K562 (cell line): ENCODE measurements around the gene STYXL1. TPM values are rescaled to one million over a fixed set of nuclear protein-coding genes. Genes with fewer than 3 reads are reported as not detected.

ENCODE experiments used
- NFRKB ChIP-seq: fragments of 450-650 bp; IDR thresholded peaks from 2 replicates; pipeline ENCODE4 v1.6.1; 2016; ENCODE audit warnings: low read depth
- PBX2 ChIP-seq, 2 experiments: IDR thresholded peaks in 1 of 2; conservative IDR thresholded peaks in 1 of 2; 2 replicates each; pipeline ENCODE4 v1.6.1; 2016; ENCODE audit warnings: low read depth in 2 of 2, mild to moderate bottlenecking in 1 of 2, missing compliant biosample characterization in 1 of 2, missing genetic modification characterization in 1 of 2, moderate library complexity in 1 of 2
- RBBP5 ChIP-seq: fragments of 200-600 bp; sonication (generic); IDR thresholded peaks from 2 replicates; pipeline ENCODE4 v1.6.1; 2012; ENCODE audit warnings: borderline replicate concordance, mild to moderate bottlenecking, low read length, control low read depth, inconsistent platforms; ENCODE audit not compliant: insufficient read depth, poor library complexity, severe bottlenecking
- ZC3H4 ChIP-seq: sonication (generic); formaldehyde crosslinking; IDR thresholded peaks from 2 replicates; pipeline ENCODE4 v1.9.0; 2021; ENCODE audit warnings: missing genetic modification reagents, borderline replicate concordance
- ZFPM2 ChIP-seq: fragments of 250-450 bp; sonication (Bioruptor Pico); IDR thresholded peaks from 2 replicates; pipeline ENCODE4 v1.5.1; 2022; ENCODE audit warnings: mild to moderate bottlenecking
- ZNF561 ChIP-seq: fragments of 450-650 bp; formaldehyde crosslinking; conservative IDR thresholded peaks from 2 replicates; pipeline ENCODE4 v1.4.0; 2020; ENCODE audit warnings: mild to moderate bottlenecking, moderate library complexity
- polyA plus RNA-seq, 8 experiments: library from polyadenylated mRNA; depleted of rRNA in 4 of 8; stranded (reverse) in 5 of 8; unstranded in 3 of 8; fragments of >200 nt; fragmentation: Nextera tagmentation in 2 of 8; fragmentation: Illumina TruSeq in 1 of 8; extraction: Ambion mirVana in 2 of 8; extraction: Trizol in 1 of 8; gene quantifications; 2 replicates each; pipeline versions ENCODE4 v1.2.1 to v1.2.3, GENCODE V29; 2011 to 2014; ENCODE audit warnings: inconsistent platforms in 1 of 8, missing spikeins in 1 of 8
- total RNA-seq, 7 experiments: library from RNA; depleted of rRNA in 6 of 7; stranded (reverse); fragments of >200 nt in 6 of 7; fragmentation: Illumina TruSeq in 2 of 7; extraction: Trizol in 2 of 7; gene quantifications; 2 replicates each; pipeline versions ENCODE4 v1.2.1 to v1.2.3, GENCODE V29; 2011 to 2021; ENCODE audit warnings: low replicate concordance in 1 of 7
- TF ChIP-seq, protein P1 (sequence below): fragments of 450-650 bp; formaldehyde crosslinking; IDR thresholded peaks from 2 replicates; pipeline ENCODE4 v1.4.0; 2020; ENCODE audit warnings: mild to moderate bottlenecking, moderate library complexity
- TF ChIP-seq, protein P2 (sequence below), 2 experiments: fragments of 450-650 bp; IDR thresholded peaks; 2 replicates each; pipeline ENCODE4 v1.6.1; 2016
- TF ChIP-seq, protein P3 (sequence below): fragments of 250-450 bp; sonication (Bioruptor Pico); IDR thresholded peaks from 2 replicates; pipeline ENCODE4 v1.4.0; 2020; ENCODE audit warnings: mild to moderate bottlenecking, moderate library complexity
- TF ChIP-seq, protein P4 (sequence below): sonication (generic); formaldehyde crosslinking; IDR thresholded peaks from 2 replicates; pipeline ENCODE4 v1.8.1; 2023; ENCODE audit warnings: mild to moderate bottlenecking, missing genetic modification reagents
- TF ChIP-seq, protein P5 (sequence below): IDR thresholded peaks from 2 replicates; pipeline ENCODE4 v1.6.1; 2011; ENCODE audit warnings: borderline replicate concordance, low read depth, mild to moderate bottlenecking, moderate library complexity, low read length; ENCODE audit not compliant: insufficient read depth, poor library complexity, severe bottlenecking

STYXL1 gene
- total and polyA plus RNA-seq, 9 of the 15 experiments (the other 6 are each of a cell fraction or from before 2014, with no cell fraction given) = 36.5 to 97.2 (median 49.9) TPM

- TF ChIP-seq, protein P1, sequence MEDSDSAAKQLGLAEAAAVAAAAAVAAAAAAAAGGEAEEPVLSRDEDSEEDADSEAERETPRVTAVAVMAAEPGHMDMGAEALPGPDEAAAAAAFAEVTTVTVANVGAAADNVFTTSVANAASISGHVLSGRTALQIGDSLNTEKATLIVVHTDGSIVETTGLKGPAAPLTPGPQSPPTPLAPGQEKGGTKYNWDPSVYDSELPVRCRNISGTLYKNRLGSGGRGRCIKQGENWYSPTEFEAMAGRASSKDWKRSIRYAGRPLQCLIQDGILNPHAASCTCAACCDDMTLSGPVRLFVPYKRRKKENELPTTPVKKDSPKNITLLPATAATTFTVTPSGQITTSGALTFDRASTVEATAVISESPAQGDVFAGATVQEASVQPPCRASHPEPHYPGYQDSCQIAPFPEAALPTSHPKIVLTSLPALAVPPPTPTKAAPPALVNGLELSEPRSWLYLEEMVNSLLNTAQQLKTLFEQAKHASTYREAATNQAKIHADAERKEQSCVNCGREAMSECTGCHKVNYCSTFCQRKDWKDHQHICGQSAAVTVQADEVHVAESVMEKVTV (CRISPR knock-in tag) = no peak
- TF ChIP-seq ZC3H4 (CRISPR knock-in tag) (no peak), NFRKB (no peak), PBX2 (CRISPR knock-in tag; IDR thresholded peaks at IDR 0.05; ENCODE audit: low read depth) (no peak), PBX2 (tag; conservative IDR thresholded peaks at IDR 0.05; ENCODE audit: low read depth) (no peak), ZNF561 (CRISPR knock-in tag) (no peak), RBBP5 (no peak), ZFPM2 (CRISPR knock-in tag) (peak; percentile 76; the same call in 1 of the 2 replicates)
- TF ChIP-seq, protein P2, sequence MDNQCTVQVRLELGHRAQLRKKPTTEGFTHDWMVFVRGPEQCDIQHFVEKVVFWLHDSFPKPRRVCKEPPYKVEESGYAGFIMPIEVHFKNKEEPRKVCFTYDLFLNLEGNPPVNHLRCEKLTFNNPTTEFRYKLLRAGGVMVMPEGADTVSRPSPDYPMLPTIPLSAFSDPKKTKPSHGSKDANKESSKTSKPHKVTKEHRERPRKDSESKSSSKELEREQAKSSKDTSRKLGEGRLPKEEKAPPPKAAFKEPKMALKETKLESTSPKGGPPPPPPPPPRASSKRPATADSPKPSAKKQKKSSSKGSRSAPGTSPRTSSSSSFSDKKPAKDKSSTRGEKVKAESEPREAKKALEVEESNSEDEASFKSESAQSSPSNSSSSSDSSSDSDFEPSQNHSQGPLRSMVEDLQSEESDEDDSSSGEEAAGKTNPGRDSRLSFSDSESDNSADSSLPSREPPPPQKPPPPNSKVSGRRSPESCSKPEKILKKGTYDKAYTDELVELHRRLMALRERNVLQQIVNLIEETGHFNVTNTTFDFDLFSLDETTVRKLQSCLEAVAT (IDR thresholded peaks at IDR 0.05) = no peak
- TF ChIP-seq, protein P3, sequence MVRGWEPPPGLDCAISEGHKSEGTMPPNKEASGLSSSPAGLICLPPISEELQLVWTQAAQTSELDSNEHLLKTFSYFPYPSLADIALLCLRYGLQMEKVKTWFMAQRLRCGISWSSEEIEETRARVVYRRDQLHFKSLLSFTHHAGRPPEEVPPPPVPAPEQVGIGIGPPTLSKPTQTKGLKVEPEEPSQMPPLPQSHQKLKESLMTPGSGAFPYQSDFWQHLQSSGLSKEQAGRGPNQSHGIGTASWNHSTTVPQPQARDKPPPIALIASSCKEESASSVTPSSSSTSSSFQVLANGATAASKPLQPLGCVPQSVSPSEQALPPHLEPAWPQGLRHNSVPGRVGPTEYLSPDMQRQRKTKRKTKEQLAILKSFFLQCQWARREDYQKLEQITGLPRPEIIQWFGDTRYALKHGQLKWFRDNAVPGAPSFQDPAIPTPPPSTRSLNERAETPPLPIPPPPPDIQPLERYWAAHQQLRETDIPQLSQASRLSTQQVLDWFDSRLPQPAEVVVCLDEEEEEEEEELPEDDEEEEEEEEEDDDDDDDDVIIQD = peak; percentile 97
- TF ChIP-seq, protein P4, sequence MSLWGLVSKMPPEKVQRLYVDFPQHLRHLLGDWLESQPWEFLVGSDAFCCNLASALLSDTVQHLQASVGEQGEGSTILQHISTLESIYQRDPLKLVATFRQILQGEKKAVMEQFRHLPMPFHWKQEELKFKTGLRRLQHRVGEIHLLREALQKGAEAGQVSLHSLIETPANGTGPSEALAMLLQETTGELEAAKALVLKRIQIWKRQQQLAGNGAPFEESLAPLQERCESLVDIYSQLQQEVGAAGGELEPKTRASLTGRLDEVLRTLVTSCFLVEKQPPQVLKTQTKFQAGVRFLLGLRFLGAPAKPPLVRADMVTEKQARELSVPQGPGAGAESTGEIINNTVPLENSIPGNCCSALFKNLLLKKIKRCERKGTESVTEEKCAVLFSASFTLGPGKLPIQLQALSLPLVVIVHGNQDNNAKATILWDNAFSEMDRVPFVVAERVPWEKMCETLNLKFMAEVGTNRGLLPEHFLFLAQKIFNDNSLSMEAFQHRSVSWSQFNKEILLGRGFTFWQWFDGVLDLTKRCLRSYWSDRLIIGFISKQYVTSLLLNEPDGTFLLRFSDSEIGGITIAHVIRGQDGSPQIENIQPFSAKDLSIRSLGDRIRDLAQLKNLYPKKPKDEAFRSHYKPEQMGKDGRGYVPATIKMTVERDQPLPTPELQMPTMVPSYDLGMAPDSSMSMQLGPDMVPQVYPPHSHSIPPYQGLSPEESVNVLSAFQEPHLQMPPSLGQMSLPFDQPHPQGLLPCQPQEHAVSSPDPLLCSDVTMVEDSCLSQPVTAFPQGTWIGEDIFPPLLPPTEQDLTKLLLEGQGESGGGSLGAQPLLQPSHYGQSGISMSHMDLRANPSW (CRISPR knock-in tag) = no peak
- TF ChIP-seq, protein P5, sequence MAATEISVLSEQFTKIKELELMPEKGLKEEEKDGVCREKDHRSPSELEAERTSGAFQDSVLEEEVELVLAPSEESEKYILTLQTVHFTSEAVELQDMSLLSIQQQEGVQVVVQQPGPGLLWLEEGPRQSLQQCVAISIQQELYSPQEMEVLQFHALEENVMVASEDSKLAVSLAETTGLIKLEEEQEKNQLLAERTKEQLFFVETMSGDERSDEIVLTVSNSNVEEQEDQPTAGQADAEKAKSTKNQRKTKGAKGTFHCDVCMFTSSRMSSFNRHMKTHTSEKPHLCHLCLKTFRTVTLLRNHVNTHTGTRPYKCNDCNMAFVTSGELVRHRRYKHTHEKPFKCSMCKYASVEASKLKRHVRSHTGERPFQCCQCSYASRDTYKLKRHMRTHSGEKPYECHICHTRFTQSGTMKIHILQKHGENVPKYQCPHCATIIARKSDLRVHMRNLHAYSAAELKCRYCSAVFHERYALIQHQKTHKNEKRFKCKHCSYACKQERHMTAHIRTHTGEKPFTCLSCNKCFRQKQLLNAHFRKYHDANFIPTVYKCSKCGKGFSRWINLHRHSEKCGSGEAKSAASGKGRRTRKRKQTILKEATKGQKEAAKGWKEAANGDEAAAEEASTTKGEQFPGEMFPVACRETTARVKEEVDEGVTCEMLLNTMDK = no peak
Observed at GRCh38 chr7:76016191-76016947, 31.4 kb downstream of the STYXL1 start (continued).
